Stimulated activated CD4-positive, alpha-beta T cell treated with anti-CD3 and anti-CD28 coated beads, TNF-alpha, amount 100 ng/mL, for 48 hours (primary cell): Measurements from ENCODE around the gene AKAP11.

Experiments
- DNase-seq, 3 donors: peaks; one replicate each; pipeline ENCODE4 v3.0.0-alpha.2; 2020; ENCODE audit warnings: low read depth in 3 of 3

The AKAP11 gene

DNA sequence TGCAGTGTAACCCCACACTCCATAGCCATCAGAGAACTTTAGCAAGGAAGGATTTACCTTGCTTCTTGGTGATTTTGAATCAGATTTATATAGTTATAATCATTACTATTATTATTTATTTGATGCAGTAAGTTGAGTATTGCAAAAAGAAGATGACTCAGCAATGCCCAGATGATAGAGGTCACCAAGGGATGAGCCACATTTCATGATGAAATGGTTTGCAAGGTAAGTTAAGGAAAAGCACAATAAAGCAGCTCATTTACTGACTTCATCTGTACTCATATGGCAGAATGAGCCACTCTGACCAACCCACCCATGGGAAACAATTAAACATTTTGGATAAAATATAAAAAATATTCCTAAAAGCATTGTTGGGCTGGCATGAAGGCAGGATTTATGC, 59.1 kb downstream of the AKAP11 start:
- no peak for DNase-seq

DNA sequence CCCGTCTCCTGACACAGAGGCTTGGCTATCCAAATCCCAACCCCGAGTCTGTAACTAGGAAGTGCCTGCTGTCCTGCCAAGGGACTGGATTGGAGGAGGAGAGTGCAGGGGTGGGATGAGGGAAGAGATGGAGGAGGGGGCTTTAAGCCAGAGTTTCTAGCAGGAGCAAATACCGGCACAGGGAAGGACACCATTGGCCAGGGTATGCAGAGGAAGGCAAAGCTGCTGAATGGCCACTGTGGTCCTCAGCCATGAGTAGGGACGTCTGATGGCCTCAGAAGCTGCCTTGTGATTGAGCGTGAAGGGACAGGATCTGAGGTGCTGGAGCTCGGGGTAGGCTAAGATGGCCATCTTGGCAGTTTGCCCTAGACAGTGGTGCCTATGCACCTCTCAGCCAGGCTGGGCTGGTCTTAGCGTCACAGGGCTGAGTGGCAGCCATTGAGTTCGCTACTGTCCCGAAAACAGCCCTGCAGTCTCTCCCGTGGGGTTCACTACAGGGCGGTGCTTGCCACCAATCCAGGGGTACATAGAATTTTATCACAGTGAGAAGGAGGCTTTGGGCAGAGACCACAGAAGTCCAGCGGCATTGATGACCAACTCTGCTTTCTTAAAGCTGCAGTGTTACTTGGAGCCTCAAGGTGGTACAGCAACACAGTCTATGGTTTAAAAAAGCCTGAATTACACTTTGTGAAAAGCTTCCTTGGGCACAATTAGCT, 61.8 kb downstream of the AKAP11 start:
- DNase-seq: no peak

DNA sequence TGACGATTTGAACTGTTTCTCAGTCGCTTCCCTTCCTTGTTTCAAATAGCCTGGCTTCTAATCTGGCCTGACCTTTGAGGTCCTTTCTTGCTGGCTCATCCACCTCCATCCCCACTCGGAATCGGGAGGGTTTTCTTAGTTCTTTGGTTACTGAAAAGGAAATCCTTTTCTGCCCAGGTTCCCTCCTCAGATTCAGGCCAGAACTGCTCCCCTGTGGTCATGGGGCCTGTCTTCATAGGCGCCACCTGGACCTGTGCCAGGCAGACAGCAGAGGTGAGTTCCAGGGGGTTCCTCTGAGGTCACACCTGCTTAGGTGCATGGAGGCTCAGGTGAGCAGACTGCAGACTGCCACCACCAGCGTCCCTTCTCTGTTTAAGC, 62.4 kb downstream of the AKAP11 start:
- DNase-seq: no peak

DNA sequence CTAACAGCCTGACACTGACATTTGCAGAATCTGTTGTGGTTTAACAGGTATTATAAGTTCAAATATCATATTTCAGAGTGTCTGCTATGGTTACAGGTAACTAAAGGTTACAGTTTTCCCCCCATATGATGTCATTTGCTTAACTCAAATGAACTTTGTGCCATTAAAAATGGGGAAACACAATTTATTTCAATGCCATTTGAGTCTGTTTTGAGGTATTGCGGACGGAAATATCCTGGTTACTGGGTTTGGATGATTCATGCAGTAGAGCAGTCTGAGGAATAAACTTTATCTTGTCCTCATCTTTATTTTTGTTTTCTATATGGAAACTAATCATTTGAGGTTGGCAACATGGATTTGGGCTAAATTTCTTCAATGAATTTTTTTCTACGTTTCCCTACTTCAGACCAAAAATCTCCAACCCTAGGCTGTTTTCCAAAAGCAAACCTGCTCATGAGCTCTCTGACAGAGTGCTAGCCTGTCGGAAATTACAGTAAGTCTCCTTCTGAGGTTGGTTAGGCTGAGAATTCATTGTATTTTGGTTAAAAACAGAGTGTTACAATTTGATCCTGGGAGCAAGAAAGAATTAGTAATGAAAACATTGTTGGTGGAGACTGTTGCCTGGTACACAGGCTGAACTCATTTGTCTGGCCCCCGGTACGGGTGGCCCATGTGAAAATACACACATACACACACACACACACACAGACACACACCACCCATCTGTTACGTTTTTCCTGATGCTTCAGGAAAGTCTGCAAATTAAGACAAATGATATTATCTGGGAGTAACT, 66.1 kb downstream of the AKAP11 start:
- DNase-seq: no peak

DNA sequence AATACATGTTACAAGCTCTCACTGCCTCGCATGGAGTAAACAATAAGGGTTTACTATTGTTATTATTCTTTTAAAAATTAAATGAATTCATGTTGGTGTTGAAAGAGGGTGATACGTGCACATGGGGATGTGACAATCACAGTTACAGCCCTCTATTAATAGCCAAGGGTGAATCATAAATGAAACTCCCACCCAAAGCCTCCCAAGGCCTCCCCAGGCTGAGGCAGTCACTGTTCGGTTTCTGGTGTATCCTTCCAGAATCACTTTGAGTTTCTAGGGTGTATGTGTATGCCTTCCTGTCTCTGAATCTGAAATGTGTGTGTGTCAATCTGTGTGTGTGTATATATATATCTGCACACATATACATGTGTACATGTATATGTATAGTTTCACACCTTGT, 73.4 kb downstream of the AKAP11 start:
- no peak for DNase-seq

DNA sequence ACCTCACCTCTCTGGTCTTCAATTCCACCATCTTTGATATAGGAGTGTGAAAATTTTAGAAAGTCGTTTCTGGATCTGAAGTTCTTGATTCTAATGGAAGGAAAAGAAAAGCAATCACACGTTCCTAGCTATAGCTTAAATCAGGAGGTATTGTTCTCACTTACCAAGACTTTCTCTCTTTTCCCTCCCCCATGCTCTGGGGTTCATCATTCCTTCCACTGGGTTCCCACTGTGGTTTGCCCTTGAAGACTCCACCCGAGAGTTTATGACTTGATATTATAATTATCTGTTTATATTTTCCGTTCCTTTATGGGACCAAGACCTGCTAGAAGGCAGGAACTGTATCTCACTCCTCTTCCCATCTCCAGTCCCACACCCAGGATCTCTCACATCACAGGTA, 76.6 kb downstream of the AKAP11 start:
- no peak for DNase-seq

DNA sequence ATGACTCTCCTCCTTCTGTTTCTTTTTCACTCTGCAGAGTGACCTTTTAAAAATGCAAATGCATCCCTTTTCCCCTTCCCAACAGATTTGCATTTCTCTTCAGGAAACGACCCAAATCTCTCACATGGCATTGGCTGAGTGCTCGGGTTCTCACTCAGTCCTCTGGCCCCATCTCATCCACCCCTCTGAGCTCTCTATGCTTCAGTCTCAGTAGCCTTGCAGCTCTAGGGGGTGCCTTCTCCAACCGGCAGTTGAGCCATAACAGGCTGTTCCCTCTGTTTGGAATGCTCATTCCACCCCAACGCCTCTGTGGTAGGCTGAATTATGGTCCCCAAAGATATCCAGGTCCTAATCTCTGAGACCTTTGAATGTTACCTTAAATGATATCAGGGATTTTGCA, 78.2 kb downstream of the AKAP11 start:
- DNase-seq: no peak

DNA sequence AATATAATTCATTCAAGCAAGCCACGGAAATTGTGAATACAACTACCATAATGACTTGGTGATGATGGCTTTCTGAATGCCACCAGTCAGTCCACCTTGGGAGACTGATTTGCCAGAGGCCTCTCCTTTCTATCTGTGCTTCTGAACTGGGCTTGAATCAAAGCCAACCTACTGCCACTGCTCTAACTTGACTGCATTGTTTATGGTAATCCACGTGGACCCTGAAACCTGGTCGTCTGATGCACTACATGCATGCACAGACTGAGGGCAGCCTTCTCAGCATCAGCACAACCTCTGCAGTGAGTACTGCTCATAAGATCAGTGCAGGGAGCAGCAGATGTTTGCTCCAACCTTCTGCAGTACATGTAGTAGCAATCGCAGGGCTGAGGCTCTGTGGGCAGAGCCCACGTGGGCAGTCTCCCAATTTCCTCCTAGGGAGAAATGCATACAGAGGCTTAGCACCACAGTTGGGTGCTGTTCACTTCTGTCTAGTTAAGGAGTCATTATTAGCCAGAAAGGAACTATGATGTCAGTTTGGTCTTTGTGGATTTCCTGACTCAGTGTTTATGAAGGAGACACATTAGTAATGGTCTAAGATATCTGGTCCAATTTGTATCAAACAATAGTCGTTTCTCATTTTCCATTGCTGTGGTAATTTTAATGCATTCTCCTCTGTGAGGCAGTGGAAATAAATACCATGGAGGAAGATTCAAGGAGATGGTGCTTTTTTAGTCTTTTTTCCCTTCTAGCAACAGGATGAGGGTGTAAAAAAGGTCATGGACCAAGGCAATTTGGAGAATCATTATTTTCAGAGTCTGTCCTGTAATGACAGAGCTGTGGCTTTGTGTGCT, 82.5 kb downstream of the AKAP11 start:
- peak in 1 of 3 donors; percentile 65 for DNase-seq

DNA sequence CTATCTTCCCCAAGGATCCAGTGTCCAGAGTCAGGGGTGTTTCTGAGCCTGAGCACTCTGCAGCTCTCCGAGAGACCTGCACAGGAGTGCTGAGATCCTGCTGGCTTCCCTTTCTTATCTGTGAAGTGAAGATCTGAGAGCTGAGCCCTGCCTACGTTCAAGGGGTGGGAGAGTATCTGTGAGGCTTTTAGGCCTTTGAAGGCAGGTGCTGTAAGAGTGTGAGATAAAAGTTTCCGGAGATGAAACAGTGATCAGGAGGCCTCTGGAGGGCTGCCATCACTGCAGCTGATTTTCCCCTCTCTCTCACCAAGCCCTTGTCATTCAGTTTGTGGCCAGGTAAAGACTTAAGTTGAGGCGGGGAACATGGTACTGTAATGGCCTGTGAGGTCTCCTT, 83.1 kb downstream of the AKAP11 start:
- DNase-seq: peak in 1 of 3 donors; percentile 61

DNA sequence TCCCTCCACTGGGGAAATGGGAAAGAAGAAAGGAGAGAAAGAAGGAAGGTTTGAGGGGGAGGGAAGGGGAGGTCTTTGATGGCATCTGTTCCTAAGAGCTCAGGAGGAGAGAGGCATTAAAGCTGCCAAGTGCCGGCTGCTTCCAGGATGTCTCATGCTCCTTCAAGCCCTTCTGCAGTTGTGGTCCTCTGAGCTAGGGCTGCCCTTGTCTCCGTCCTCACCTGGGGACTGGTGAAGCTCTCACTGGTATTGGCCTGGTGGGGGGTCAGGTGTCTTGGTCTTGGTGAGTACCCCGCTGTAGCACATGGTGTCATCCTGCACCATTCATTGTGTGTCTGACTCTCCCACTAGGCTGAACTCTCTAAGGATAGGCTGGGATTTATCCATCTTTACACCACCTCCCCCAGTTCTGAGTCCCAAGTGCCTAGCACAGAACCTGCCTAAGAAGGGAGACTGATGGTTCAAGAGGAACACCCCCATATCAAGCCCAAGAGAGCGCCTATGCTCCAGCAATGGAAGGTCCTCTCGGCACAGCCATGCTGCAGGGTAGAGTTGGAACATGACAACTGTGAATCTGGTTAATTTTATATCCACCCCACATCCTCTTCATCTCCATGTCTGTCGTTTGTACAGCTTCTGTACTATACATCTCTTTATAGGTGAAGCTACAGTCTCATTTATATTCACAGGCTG, 83.7 kb downstream of the AKAP11 start:
- DNase-seq: no peak

DNA sequence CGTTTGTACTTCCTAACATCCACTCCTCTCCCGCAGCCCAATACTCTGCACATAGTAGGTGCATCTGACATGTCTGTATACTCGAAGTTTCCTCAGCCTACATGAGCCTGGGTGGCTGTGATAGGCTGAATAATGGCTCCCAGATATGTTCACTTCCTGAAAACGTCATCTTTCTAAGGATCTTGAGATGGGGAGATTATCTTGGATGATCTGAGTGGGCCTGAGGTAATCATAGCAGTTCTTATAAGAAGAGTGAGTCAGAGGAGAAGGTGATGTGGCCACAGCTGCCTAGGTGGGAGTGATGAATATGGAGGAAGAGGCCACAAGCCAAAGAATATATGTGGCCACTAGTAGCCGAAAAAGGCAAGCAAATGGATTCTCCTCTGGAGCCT, 84.2 kb downstream of the AKAP11 start:
- DNase-seq: no peak

DNA sequence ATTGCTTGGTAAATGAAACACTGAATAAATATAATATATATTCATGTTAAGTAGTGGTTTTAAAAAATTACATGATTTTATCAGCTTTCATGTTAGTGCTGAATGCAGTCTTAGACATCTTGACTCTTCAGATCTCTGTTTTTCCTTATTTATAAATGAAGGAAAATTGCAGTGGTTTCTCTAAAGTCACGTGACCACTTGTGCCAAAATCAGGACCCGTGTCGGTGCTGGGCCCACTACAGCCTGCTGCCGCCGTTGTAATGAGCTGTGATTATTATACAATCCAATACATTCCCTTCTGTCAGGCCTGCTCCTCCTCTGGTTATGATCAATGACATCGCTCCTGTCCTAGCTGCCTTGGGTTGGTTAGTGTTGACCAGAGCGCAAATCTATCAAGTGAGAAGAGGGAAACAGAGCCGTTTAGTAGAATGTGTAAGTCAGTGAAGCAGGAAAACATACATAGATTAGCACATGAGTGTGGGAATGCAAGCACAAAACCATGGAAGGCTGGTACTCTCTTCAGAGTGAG, 88.2 kb downstream of the AKAP11 start:
- DNase-seq: no peak

DNA sequence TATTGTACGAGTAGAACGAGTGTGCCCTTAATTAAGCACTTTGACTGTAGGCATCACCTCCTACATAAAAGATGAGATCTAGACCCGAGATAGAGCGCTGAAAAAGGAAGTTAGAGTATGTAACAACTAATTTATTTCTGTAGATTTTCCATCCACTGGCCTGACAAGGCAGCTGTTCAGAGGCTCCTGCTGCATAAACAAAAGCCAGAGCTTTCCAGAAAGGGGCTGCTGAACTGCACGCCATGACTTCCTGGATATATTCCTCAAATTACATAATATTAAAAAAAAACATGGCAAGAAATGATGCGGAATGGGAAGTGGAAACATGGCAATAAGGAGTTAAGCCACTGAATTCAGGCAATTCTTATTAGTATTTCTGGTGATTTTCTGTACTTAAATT, 89.7 kb downstream of the AKAP11 start:
- DNase-seq: no peak

DNA sequence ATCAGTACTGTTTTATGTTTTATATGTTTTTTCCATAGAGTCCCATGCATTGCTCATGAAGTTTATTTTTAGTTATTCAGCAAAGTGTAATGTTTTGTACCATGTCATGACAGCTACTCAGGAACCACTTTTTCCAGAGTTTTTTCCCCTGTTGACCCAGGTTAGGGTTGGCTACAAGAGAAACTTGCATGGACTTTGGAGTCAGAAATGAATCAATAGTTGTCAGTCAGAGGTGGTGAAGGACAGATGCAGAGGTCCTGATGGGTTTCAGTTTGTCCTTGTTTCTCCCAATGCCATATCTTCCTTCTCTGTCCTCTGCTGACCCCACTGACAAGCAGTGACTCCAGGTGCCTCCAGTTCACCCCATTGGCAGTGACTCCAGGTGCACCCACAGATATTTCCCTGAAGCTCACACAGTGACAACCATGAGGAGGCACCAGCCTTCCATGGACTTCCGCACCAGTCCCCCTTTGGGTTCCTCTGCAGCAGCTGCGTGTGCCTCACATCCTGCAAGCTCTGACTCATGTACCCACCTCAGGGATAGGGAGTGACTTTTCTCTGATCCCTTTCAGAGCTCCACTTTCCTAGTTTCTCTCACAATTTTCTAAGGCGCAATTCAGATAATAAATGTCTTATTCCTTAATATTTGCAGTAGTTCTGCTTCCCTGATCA, 92.1 kb downstream of the AKAP11 start:
- no peak for DNase-seq

DNA sequence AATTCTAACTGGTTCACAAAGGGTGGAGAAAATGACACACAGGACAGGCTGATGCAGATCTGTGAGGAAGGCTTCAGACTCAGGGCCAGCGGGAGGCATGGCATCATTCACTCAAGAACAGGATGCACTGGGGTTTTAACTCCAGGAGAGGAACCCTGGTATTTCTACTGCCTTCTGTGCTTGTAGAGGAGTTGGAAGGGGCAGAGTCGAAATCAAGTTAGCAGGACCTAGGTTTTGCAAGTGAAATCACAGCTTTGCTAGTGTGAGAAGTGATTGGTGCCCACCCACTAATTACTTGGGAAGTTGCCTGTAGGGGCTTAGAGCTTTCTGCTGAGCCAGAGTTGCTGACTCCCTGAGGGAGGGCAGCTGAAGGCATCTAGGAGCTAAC, 92.7 kb downstream of the AKAP11 start:
- DNase-seq: no peak

DNA sequence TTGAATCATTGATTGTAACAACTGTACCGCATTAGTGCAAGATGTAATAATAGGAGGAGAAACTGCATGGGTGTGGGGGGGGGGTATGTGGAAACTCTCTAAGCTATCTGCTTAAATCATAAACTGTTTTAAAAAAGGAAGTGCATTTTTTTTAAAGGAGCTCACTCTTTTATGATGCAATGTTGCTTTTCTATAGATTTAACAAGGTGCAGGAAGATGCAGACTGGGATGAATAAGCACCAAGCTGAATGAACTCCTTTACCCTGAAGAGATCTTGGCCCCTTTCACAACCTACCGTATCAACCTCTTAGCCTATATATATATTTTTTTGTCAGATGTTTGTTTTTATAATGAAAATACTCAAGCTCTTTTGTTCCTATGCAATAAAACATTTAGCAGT, 95.9 kb downstream of the AKAP11 start:
- DNase-seq: no peak

DNA sequence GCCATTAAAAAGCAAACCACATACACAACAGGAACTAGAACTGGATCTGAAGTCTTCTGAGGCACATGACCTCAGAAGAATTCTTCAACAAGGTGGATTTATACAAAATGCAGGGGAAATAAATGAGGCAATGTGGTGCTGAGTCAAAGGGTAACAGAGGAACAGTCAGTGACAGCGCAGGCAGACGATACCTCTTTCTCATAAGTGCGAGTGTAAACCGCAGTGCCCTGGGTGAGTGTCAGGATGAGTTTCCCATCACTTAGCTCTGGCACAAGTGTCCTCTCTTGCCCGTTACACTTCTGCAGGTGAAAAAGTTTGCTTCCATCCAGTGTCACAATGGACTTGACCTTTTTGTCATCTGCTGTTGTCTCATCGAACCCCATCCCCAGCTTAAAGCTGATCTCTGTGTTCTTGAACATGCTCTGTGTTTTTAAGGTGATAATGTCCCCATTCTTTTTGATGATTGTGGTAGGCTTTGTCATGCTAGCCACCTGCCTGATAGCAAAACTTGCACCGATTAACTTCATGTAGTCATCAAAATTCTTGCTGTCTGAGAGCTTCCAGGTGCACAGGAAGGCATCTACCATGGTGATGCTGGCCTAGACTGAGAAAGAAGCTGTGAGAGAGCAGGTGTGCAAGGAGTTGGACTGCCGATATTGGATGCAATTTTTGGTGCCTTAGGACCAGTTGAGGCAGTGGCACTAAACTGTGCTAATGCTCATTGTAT, 97.3 kb downstream of the AKAP11 start:
- DNase-seq: peak in 1 of 3 donors; percentile 38

DNA sequence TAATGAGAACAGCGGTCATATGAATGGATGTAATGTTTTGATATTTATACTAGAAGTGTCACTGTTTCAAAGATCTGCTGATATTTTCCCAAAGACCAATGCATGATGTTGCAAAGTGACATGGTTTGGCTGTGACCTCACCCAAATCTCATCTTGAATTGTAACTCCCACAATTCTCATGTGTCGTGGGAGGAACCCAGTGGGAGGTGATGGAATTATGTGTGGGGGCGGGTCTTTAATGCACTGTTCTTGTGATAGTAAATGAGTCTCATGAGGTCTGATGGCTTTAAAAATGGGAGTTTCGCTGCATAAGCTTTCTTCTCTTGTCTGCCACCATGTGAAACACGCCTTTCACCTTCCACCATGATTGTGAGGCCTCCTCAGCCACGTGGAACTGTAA, 98.3 kb downstream of the AKAP11 start:
- DNase-seq: no peak
